HG03342 (cell line): ENCODE results near the gene VPS37D.
"Not testable (repeated sequence)": the region's sequence is repeated elsewhere in the genome, so short reads cannot be mapped to it uniquely, and the experiment has no call there.

Experiments
- ATAC-seq: cut with Tn5 transposase; IDR thresholded peaks from one replicate; pipeline ENCODE4 v1.9.1; 2021; ENCODE audit warnings: mild to moderate bottlenecking, moderate library complexity; ENCODE audit not compliant: unreplicated experiment

The VPS37D gene

DNA sequence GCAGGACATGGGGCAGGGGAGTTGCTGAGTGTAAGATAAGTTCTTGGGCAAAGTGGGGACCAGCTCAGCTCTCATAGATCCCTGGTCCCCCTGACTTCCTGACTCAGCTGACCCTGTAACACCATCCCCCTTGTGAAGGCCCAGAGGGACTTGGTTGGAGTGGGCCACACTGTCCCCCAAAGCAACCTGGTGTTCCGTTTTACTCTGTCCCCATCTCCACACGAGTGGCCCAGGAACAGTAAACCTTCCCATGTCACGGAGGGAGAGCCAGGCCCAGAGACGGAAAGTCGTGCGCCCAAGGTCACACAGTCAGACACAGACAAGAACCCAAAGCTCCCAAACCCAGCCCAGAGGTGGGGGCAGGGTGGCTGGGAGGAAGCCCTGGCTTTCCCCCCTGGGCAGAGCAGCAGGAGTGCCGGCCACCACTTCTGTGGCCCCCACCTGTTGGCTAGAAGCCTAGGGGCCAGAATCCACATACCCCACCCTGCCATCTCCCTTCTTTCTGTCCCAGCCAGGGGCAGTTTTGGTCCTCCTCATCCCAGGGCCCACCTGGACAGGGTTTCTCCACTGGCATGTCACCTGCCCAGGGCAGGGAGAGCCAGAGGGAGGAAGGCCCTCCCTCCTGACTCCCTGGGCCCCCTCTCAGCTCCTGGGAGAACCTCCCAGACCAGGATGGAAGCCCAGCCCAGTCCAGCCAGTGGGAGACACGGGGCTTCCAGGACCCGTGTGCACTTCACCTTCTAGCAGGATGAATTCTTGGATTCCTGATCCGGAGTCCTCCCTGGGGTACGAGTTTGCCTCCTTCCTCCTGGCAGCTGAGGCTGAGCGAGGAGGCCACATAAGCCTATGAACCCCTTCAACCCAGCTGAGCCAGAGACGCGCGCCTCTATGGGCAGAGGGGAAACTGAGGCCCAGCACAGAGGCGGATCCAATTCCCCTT is 20.6 kb upstream of the VPS37D start:
- ATAC-seq: no peak

- no peak for ATAC-seq
Measured at GRCh38 chr7:73647725-73648592, 19.7 kb upstream of the VPS37D start.

DNA sequence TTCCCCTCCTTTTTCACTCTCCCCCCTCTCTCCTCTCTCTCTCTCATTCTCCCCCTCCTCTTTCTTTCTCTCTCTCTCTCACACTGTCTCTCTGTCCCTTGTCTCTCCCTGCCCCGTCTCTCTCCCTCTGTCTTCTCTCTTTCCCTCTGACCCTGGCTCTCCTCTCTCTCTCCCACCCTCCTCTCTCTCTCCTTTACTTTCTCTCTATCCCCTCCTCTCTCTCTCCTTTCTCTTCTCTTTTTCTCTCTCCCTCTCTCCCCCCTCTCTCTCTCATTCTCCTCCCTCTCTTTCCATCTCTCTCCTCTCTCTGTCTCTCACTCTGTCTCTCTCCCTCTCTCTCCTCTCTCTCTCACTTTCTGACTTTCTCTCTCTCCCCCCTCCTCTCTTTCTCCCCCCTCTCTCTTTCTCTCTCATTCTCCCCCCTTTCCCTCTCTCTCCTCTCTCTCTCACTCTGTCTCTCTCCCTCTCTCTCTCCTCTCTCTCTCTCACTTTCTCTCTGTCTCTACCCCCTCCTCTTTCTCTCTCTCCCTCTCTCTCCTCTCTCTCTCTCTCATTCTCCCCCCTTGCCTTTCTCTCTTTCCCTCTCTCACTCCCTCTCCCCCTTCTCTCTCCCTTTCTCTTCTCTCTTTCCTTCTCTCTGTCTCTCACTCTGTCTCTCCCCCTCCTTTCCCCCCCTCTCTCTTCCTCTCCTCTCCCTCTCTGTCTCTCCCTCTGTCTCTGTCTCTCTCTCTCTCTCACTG is 18.9 kb upstream of the VPS37D start:
- no peak for ATAC-seq

GRCh38 chr7:73649576-73649975 is 18.1 kb upstream of the VPS37D start:
- ATAC-seq: no peak

- no peak for ATAC-seq
Measured at GRCh38 chr7:73650524-73650923, 17.1 kb upstream of the VPS37D start.

GRCh38 chr7:73652541-73652949 is 15.1 kb upstream of the VPS37D start:
- ATAC-seq: no peak

DNA sequence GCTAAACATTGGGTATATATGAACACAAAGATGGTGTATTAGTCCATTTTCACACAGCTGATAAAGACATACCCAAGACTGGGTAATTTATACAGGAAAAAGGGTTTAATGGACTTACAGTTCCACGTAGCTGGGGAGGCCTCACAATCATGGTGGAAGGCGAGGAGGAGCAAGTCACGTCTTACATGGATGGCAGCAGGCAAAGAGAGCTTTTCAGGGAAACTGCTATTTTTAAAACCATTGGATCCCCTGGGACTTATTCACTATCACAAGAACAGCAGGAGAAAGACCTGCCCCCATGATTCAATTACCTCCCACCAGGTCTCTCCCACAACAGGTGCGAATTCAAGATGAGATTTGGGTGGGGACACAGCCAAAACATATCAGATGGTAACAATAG is 12.3 kb upstream of the VPS37D start:
- not testable (repeated sequence) for ATAC-seq

DNA sequence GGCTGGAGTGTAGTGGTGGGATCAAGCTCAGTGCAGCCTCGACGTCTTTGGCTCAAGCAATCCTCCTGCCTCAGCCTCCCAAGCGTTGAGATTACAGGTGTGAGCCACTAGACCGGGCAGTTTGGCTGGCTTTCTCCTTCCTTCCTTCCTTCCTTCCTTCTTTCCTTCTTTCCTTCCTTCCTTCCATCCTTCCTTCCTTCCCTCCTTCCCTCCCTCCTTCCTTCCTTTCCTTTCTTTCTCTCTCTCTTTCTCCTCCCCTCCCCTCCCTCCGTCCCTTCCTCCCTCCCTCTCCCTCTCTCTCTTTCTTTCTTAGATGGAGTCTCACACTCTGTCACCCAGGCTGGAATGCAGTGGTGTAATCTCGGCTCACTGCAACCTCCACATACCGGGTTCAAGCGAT is 7.6 kb upstream of the VPS37D start:
- no peak for ATAC-seq

- not testable (repeated sequence) for ATAC-seq
Measured at GRCh38 chr7:73660594-73660993, 7.0 kb upstream of the VPS37D start.

- ATAC-seq: no peak
Measured at GRCh38 chr7:73663033-73663432, 4.6 kb upstream of the VPS37D start.

- no peak for ATAC-seq
Measured at GRCh38 chr7:73668103-73668885, 663 bp downstream of the VPS37D start.

DNA sequence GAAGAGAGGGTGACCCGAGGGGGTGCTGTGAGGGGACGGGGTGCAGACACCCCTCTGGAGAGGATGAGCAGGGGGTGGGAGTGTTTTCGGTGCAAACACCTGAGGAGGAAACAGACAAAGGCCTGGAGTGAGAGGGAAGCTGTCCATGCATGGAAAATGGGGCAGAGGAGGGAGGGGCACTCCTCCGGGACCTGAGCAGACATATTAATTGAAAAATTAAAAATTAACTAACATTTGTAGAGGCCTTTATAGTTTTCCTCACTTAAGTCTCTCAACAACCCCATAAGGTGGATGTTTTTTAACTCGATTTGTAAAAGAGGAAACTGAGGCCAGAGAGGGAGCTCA is 1.2 kb downstream of the VPS37D start:
- no peak for ATAC-seq

DNA sequence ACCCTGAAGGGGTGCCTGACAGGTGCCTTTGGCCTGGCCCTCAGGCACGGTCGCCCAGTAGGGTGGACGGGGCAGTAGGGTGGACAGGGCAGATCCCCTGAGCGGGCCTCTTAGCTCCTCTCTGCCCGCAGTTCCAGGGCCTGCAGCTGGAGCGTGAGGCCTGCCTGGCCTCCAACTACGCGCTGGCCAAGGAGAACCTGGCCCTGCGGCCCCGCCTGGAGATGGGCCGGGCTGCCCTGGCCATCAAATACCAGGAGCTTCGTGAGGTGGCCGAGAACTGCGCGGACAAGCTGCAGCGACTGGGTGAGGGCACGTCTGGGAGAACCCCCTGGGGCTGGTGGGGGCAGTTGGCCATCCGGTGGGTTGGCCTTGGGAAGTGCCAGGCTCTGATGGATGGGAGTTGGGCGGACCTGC is 1.7 kb downstream of the VPS37D start:
- ATAC-seq: no peak

DNA sequence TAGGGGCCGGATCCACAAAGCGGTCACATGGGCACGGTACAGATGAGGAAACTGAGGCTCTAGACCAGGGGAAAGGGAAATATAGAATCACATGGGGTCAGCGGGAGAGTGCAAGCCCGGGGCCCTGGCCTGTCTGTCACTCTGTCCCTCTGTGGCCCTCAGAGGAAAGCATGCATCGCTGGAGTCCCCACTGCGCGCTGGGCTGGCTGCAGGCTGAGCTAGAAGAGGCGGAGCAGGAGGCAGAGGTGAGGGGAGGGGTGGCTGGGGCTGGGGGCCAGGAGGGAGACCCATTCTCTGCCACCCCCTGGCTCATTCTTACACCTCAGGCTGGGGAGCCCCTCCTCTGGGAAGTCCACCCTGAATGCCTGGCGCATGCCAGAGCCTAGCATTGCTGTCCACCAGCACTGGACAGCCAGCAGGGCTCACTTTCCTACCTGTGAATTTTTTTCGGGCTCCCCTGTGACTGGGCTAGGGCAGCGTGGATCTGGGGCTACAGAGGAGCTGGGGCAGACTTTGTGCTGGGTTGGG is 2.3 kb downstream of the VPS37D start:
- no peak for ATAC-seq

DNA sequence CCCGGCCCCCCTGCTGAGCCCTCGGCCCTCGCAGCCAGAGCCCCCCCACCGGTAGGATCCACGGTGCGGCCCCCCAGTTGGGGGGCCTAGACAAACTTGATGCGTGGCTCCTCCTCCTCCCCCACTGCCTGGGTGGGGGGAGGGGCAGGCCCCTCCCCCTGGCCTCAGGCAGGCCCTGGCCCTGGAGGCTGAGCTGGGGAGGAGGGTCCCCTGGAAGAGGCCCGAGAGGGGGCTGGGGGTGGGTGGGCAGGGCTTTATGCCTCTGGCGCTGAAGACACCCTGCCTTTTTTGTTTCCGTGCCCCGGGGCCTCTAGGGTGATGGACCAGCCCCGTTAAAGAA is 3.7 kb downstream of the VPS37D start:
- no peak for ATAC-seq

GRCh38 chr7:73671857-73672445 is 4.3 kb downstream of the VPS37D start:
- ATAC-seq: no peak

- no peak for ATAC-seq
Measured at GRCh38 chr7:73674468-73675124, 7.0 kb downstream of the VPS37D start.

- not testable (repeated sequence) for ATAC-seq
Measured at GRCh38 chr7:73676062-73676461, 8.4 kb downstream of the VPS37D start.

GRCh38 chr7:73678862-73679261 is 11.2 kb downstream of the VPS37D start:
- no peak for ATAC-seq
